ENCODE results near the gene RAF1.

DNA sequence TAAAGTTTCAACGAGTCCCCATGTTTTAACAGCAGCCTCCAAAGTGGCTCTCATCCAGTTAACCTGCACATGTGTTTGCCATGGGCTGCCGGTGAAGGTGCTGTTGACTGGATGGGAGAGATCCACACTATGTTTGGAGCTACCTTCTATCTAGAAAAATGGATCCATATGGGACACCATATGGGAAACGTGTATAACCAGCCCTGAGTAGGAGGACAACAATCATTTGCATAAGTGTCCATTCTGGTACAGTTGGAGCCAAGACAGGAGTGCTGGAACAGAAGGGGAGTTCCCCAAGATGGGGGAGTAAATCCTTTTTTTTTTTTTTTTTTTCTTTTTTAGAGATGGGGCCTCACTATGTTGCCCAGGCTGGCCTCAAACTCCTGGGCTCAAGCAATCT lies 70.4 kb downstream of the RAF1 start:
- TF ChIP-seq, protein P1, sequence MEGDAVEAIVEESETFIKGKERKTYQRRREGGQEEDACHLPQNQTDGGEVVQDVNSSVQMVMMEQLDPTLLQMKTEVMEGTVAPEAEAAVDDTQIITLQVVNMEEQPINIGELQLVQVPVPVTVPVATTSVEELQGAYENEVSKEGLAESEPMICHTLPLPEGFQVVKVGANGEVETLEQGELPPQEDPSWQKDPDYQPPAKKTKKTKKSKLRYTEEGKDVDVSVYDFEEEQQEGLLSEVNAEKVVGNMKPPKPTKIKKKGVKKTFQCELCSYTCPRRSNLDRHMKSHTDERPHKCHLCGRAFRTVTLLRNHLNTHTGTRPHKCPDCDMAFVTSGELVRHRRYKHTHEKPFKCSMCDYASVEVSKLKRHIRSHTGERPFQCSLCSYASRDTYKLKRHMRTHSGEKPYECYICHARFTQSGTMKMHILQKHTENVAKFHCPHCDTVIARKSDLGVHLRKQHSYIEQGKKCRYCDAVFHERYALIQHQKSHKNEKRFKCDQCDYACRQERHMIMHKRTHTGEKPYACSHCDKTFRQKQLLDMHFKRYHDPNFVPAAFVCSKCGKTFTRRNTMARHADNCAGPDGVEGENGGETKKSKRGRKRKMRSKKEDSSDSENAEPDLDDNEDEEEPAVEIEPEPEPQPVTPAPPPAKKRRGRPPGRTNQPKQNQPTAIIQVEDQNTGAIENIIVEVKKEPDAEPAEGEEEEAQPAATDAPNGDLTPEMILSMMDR (IDR thresholded peaks at IDR 0.05; ENCODE audit: low read length), result no peak
- no peak for TF ChIP-seq EZH2phosphoT487 (IDR thresholded peaks at IDR 0.05; ENCODE audit: low read length)
- TF ChIP-seq EZH2 (optimal IDR thresholded peaks at IDR 0.05; ENCODE audit: low read depth, low read length), result no peak

All from MM.1S (cell line).